Activated naive CD4-positive, alpha-beta T cell treated with anti-CD3 and anti-CD28 coated beads for 36 hours (primary cell): Measurements from ENCODE around the gene GNAI2. TPM values are rescaled to one million over a fixed set of nuclear protein-coding genes. Genes with fewer than 3 reads are reported as not detected.
"Not testable (repeated sequence)": the region's sequence is repeated elsewhere in the genome, so short reads cannot be mapped to it uniquely, and the experiment has no call there.

Source experiments
- CTCF ChIA-PET: fragments of 350-600 bp; sonication (Branson Sonifier 250); formaldehyde crosslinking; loops from one replicate; lab custom pipeline; 2021; ENCODE audit warnings: antibody characterized with exemption; lab: Charles Lee
- DNase-seq: peaks from one replicate; pipeline ENCODE4 v3.0.0-alpha.2; 2020
- H3K27ac Mint-ChIP-seq: one replicate; pipeline ENCODE4 v1.8.0; 2021; ENCODE audit warnings: mild to moderate bottlenecking, mixed read lengths
- H3K27me3 Mint-ChIP-seq: one replicate; pipeline ENCODE4 v1.8.0; 2021; ENCODE audit warnings: low read depth, mixed read lengths
- H3K36me3 Mint-ChIP-seq: one replicate; pipeline ENCODE4 v1.8.0; 2021; ENCODE audit warnings: low read depth, mixed read lengths
- H3K4me1 Mint-ChIP-seq: one replicate; pipeline ENCODE4 v1.8.0; 2021; ENCODE audit warnings: low read depth, mixed read lengths
- H3K4me3 Mint-ChIP-seq: one replicate; pipeline ENCODE4 v1.8.0; 2021; ENCODE audit warnings: mild to moderate bottlenecking, moderate library complexity, mixed read lengths
- H3K9me3 Mint-ChIP-seq: one replicate; pipeline ENCODE4 v1.8.0; 2021; ENCODE audit warnings: mixed read lengths
- intact Hi-C: fragments of 100-400 bp; cut with micrococcal nuclease; formaldehyde crosslinking; loops from one replicate; pipeline ENCODE4 v1.15.1; 2023
- total RNA-seq, 2 experiments: library from RNA; stranded (reverse); gene quantifications; one replicate each; pipeline ENCODE4 v1.2.3, GENCODE V29; 2021

GNAI2 gene
- total RNA-seq, 2 experiments from 2014 or later: 272 to 276 TPM

DNA sequence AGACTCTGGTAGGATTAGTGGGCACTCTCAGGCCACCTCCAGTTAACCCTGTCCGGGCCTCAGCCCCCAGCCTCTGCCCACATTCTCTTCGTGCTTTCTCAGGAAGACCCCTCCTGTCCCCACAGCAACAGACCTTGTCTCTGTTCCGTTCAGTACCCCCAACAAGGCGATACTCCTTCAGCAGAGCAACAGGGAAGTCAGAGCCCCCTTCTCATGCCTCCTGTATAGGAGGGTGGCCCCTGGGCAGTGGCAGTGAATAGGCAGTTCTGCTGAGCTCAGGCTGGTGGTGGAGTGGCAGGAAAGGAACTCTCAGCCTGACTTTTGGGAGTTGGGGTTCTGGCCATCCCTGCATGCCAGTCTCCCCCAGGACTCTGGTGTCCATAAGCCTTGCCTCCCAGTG, 33.5 kb downstream of the GNAI2 start:
- Mint-ChIP-seq H3K27ac (no peak overlapping the region), H3K4me3 (no peak overlapping the region), H3K4me1 (peaks cover 17% of the 10 kb centered on the region), H3K27me3 (peaks cover 23% of the 10 kb centered on the region), H3K9me3 (no peaks in the 10 kb centered on the region), H3K36me3 (no peaks in the 10 kb centered on the region)
- intact Hi-C loops: no loop called here
- no peak for DNase-seq
- CTCF ChIA-PET: interaction anchor here (0.6 to 1.9 kb wide), 3 partner anchors 11 to 75 kb away, joined by 3 to 7 read pairs (median 3); no protein-coding TSS in a partner anchor

DNA sequence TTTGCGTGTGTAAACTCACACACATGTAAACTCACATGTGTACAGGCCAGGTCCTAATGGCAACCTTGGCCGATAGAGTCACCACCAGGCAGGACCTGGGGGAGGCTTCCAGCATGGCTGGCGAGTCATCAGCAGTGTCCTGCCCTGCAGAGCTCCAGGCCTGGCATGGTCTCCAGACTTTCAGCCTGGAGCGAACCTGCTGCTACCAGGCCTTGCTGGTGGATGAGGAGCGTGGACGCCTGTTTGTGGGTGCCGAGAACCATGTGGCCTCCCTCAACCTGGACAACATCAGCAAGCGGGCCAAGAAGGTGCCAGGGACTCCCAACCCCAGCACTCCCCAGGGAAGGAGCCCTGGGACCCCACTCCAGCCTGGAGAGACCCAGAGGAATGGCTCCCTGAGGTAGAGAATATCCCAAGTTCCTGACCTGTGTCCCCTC, 34.0 kb downstream of the GNAI2 start:
- Mint-ChIP-seq H3K36me3 (no peaks in the 10 kb centered on the region), H3K27ac (no peak overlapping the region), H3K4me3 (no peak overlapping the region), H3K27me3 (peaks cover 28% of the 10 kb centered on the region), H3K9me3 (no peaks in the 10 kb centered on the region), H3K4me1 (peaks cover 20% of the 10 kb centered on the region)
- intact Hi-C loops: no loop called here
- no peak for DNase-seq
- CTCF ChIA-PET: interaction anchor here (0.6 to 1.9 kb wide), 4 partner anchors 9 to 76 kb away, joined by 3 to 7 read pairs (median 5); partner anchors contain the start of gene LSMEM2

GRCh38 chr3:50270422-50271224, 34.6 kb downstream of the GNAI2 start:
- no peaks in the 10 kb centered on the region for H3K9me3 Mint-ChIP-seq
- H3K4me3 Mint-ChIP-seq: no peak overlapping the region
- CTCF ChIA-PET: interaction anchor here (0.6 to 2.7 kb wide), 10 partner anchors 8 to 148 kb away, joined by 3 to 18 read pairs (median 6); partner anchors contain the start of genes GNAT1 and LSMEM2
- peaks cover 33% of the 10 kb centered on the region for H3K27me3 Mint-ChIP-seq
- no peaks in the 10 kb centered on the region for H3K36me3 Mint-ChIP-seq
- intact Hi-C loops: no loop called here
- DNase-seq: no peak
- H3K27ac Mint-ChIP-seq: no peak overlapping the region
- peaks cover 25% of the 10 kb centered on the region for H3K4me1 Mint-ChIP-seq

DNA sequence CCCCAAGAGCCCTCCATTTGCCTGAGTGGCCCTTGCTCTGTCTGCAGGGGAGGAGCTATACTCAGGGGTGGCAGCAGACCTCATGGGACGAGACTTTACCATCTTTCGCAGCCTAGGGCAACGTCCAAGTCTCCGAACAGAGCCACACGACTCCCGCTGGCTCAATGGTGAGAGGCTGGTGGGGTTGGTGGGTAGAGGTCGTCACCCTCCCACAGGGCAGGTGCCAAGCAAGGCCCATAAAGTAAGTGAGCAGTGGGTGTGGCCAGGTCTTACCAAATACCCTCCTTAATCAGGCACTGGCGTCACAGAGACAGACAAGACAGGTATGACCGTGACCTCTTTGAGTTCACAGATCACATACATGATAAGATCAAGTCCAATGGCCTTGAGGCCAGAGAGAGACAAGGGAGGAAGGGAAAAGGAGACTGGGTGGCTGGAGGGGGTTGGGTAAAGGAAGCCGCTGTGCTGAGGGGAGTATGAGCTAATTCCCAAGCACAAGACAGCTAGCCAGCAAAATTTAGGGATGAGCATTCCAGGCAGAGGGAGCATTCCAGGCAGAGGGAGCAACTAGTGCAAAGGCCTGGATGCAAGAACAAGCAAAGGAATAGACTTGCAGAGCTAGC, 35.4 kb downstream of the GNAI2 start:
- H3K27ac Mint-ChIP-seq: no peak overlapping the region
- no peaks in the 10 kb centered on the region for H3K36me3 Mint-ChIP-seq

DNA sequence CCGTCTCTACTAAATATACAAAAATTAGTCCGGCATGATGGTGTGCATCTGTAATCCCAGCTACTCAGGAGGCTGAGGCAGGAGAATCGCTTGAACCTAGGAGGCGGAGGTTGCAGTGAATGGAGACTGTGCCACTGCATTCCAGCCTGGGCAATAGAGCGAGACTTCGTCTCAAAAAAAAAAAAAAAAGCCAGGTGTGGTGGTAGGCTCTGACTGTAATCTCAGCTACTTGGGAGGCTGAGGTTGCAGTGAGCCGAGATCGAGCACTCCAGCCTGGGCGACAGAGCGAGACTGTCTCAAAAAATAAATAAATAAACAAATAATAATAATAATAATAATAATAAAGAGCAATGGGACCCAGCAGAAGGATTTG, 36.5 kb downstream of the GNAI2 start:
- H3K4me1 Mint-ChIP-seq: peaks cover 31% of the 10 kb centered on the region
- H3K27ac Mint-ChIP-seq, intact Hi-C loops, DNase-seq, H3K9me3 Mint-ChIP-seq, H3K36me3 Mint-ChIP-seq, H3K4me3 Mint-ChIP-seq: not testable (repeated sequence)
- CTCF ChIA-PET: interaction anchor here (0.6 to 2.7 kb wide), 14 partner anchors 9 to 1251 kb away, joined by 3 to 18 read pairs (median 4); partner anchors contain the start of genes GNAT1 and RASSF1
- H3K27me3 Mint-ChIP-seq: peaks cover 34% of the 10 kb centered on the region

More for the DNA sequence above, 35.4 kb downstream of the GNAI2 start:
- H3K27me3 Mint-ChIP-seq: peaks cover 34% of the 10 kb centered on the region
- DNase-seq: no peak
- H3K9me3 Mint-ChIP-seq: no peaks in the 10 kb centered on the region
- H3K4me3 Mint-ChIP-seq: no peak overlapping the region
- CTCF ChIA-PET: interaction anchor here (0.9 to 2.7 kb wide), 12 partner anchors 8 to 149 kb away, joined by 3 to 18 read pairs (median 4); partner anchors contain the start of genes GNAT1, LSMEM2 and RASSF1
- intact Hi-C loops: no loop called here
- peaks cover 31% of the 10 kb centered on the region for H3K4me1 Mint-ChIP-seq

DNA sequence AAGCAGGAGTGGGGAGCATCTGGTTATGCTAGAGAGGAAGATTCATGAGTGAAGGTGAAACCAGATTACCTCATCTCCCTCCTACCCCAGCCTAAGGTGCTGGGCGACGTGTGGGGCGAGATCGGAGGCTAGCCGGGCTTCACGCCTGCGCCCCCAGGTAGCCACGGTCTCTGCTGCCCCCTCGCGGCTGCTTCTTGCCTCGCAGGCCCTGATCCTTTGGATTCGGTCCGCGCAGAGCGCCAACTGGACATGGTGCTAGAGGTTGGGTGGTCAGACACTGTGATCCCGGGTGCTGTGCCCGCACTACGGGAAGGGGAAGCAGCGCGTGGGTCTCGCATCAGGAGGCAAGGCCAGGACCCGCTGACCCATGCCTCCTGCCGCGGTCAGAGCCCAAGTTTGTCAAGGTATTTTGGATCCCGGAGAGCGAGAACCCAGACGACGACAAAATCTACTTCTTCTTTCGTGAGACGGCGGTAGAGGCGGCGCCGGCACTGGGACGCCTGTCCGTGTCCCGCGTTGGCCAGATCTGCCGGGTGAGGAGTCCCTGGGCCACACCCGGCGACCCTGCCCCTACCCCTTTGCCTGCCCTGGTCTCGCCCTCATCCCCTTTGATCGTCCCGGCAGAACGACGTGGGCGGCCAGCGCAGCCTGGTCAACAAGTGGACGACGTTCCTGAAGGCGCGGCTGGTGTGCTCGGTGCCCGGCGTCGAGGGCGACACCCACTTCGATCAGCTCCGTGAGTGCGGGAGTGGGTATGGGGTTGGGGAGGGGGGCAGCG, 37.1 kb downstream of the GNAI2 start:
- DNase-seq: peak; percentile 93
- Mint-ChIP-seq H3K36me3 (no peaks in the 10 kb centered on the region), H3K4me1 (peaks cover 31% of the 10 kb centered on the region), H3K9me3 (no peaks in the 10 kb centered on the region), H3K4me3 (peak overlapping the region; percentile 39), H3K27me3 (peaks cover 34% of the 10 kb centered on the region), H3K27ac (no peak overlapping the region)
- CTCF ChIA-PET: interaction anchor here (0.7 to 2.7 kb wide), 13 partner anchors 10 to 1252 kb away, joined by 3 to 18 read pairs (median 7); partner anchors contain the start of gene GNAT1
- intact Hi-C loops: loop anchor here (1.0 kb wide), 5 partner anchors 13 to 152 kb away; no protein-coding TSS in a partner anchor

GRCh38 chr3:50273689-50274065, 37.7 kb downstream of the GNAI2 start:
- DNase-seq: no peak
- CTCF ChIA-PET: interaction anchor here (0.7 to 2.7 kb wide), 3 partner anchors 18 to 141 kb away, joined by 3 to 16 read pairs (median 8); no protein-coding TSS in a partner anchor
- Mint-ChIP-seq H3K9me3 (no peaks in the 10 kb centered on the region), H3K4me1 (peaks cover 31% of the 10 kb centered on the region), H3K36me3 (no peaks in the 10 kb centered on the region), H3K4me3 (no peak overlapping the region), H3K27me3 (peaks cover 32% of the 10 kb centered on the region), H3K27ac (no peak overlapping the region)
- intact Hi-C loops: loop anchor here (1.0 kb wide), 7 partner anchors 13 to 277 kb away; no protein-coding TSS in a partner anchor

DNA sequence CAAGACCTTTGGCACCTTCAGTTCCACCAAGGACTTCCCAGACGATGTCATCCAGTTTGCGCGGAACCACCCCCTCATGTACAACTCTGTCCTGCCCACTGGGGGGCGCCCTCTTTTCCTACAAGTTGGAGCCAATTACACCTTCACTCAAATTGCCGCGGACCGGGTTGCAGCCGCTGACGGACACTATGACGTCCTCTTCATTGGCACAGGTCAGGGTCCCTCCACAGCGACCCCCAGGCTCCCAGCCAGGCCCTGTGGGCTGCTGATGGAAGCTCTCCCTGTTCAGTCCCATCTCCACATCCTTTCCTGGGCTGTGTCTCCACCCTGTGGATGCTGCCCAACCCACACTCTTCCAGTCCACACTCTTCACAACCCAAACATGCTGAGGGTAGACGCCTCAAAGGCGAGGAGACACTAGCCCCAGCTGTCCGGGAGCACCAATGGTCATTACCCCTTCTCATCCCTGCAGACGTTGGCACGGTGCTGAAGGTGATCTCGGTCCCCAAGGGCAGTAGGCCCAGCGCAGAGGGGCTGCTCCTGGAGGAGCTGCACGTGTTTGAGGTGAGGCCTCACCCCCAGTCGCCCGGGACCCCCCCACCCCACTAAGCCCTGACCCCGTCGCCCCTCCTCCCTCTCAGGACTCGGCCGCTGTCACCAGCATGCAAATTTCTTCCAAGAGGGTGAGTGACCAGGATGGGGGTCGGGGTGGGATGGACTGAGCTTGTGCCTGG, 38.5 kb downstream of the GNAI2 start:
- Mint-ChIP-seq H3K9me3 (no peaks in the 10 kb centered on the region), H3K27me3 (peaks cover 32% of the 10 kb centered on the region), H3K4me3 (no peak overlapping the region), H3K4me1 (peaks cover 31% of the 10 kb centered on the region), H3K36me3 (no peaks in the 10 kb centered on the region), H3K27ac (no peak overlapping the region)
- intact Hi-C loops: loop anchor here (1.0 kb wide), 2 partner anchors 50 to 276 kb away; no protein-coding TSS in a partner anchor
- CTCF ChIA-PET: interaction anchor here (0.7 to 2.7 kb wide), 14 partner anchors 10 to 155 kb away, joined by 3 to 16 read pairs (median 4); partner anchors contain the start of genes HYAL3 and NAA80
- DNase-seq: peak; percentile 87

GRCh38 chr3:50275141-50275995, 39.4 kb downstream of the GNAI2 start:
- intact Hi-C loops: no loop called here
- peaks cover 32% of the 10 kb centered on the region for H3K27me3 Mint-ChIP-seq
- CTCF ChIA-PET: interaction anchor here (0.7 to 2.7 kb wide), 16 partner anchors 9 to 156 kb away, joined by 3 to 16 read pairs (median 4); partner anchors contain the start of genes HYAL3, IFRD2 and NAA80
- H3K4me1 Mint-ChIP-seq: peaks cover 31% of the 10 kb centered on the region
- DNase-seq: no peak
- no peaks in the 10 kb centered on the region for H3K36me3 Mint-ChIP-seq
- H3K27ac Mint-ChIP-seq: no peak overlapping the region
- no peaks in the 10 kb centered on the region for H3K9me3 Mint-ChIP-seq
- H3K4me3 Mint-ChIP-seq: peak overlapping the region; percentile 59

- Mint-ChIP-seq H3K4me1 (peaks cover 31% of the 10 kb centered on the region), H3K36me3 (no peaks in the 10 kb centered on the region), H3K27ac (no peak overlapping the region), H3K4me3 (peak overlapping the region; percentile 59), H3K9me3 (no peaks in the 10 kb centered on the region), H3K27me3 (peaks cover 32% of the 10 kb centered on the region)
- intact Hi-C loops: no loop called here
- peak; percentile 48 for DNase-seq
- CTCF ChIA-PET: interaction anchor here (1.0 to 1.7 kb wide), 3 partner anchors 15 to 48 kb away, joined by 4 to 9 read pairs (median 4); partner anchors contain the start of gene IFRD2
Observed at GRCh38 chr3:50275996-50276761, 40.2 kb downstream of the GNAI2 start.
